ENCODE data around the gene SMARCD1.
A peak's percentile ranks its signal among the peaks of the same experiment; 100 is the strongest.

- peak; percentile 99 for TF ChIP-seq CTCF (conservative IDR thresholded peaks at IDR 0.05; ENCODE audit: low read length)
- TF ChIP-seq EZH2phosphoT487 (IDR thresholded peaks at IDR 0.05; ENCODE audit: borderline replicate concordance): no peak
These were observed 29.1 kb upstream of the SMARCD1 start for GRCh38 chr12:50055831-50056638.
